Adrenal gland (tissue), 5 donors: ENCODE data around the gene DAPP1.

Experiments
- POLR2A ChIP-seq, 2 donors: fragments of 450-650 bp; IDR thresholded peaks; one replicate each; pipeline ENCODE4 v1.6.1; 2017; ENCODE audit warnings: antibody characterized with exemption in 2 of 2, mild to moderate bottlenecking in 2 of 2, moderate library complexity in 1 of 2
- TF ChIP-seq, protein P1 (sequence below), 6 experiments: fragments of 450-650 bp in 4 of 6; fragments of 200-600 bp in 2 of 6; sonication (generic) in 1 of 6; IDR thresholded peaks; 1 replicate in 5 of 6; 2 replicates in 1 of 6; pipeline versions ENCODE4 v1.5.1 to v1.8.0; 2016 to 2021; ENCODE audit warnings: antibody characterized with exemption in 6 of 6, mild to moderate bottlenecking in 2 of 6, moderate library complexity in 1 of 6
- donor health status: DM: no; HTN: no; CAD: no.

GRCh38 chr4:99885687-99886086 lies 69.1 kb downstream of the DAPP1 start:
- TF ChIP-seq POLR2A (IDR thresholded peaks at IDR 0.05): no peak
- TF ChIP-seq, protein P1, sequence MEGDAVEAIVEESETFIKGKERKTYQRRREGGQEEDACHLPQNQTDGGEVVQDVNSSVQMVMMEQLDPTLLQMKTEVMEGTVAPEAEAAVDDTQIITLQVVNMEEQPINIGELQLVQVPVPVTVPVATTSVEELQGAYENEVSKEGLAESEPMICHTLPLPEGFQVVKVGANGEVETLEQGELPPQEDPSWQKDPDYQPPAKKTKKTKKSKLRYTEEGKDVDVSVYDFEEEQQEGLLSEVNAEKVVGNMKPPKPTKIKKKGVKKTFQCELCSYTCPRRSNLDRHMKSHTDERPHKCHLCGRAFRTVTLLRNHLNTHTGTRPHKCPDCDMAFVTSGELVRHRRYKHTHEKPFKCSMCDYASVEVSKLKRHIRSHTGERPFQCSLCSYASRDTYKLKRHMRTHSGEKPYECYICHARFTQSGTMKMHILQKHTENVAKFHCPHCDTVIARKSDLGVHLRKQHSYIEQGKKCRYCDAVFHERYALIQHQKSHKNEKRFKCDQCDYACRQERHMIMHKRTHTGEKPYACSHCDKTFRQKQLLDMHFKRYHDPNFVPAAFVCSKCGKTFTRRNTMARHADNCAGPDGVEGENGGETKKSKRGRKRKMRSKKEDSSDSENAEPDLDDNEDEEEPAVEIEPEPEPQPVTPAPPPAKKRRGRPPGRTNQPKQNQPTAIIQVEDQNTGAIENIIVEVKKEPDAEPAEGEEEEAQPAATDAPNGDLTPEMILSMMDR (IDR thresholded peaks at IDR 0.05): no peak
